Ishikawa (cell line): ENCODE results near the gene RASSF7.

Experiments
- EP300 ChIP-seq: IDR thresholded peaks from 2 replicates; pipeline ENCODE4 v1.6.1; 2012; ENCODE audit warnings: borderline replicate concordance
- RAD21 ChIP-seq: IDR thresholded peaks from 2 replicates; pipeline ENCODE4 v1.6.1; 2012; ENCODE audit warnings: low read depth
- REST ChIP-seq: IDR thresholded peaks from 2 replicates; pipeline ENCODE4 v1.6.1; 2012; ENCODE audit warnings: low read depth, mild to moderate bottlenecking
- YY1 ChIP-seq: IDR thresholded peaks from 2 replicates; pipeline ENCODE4 v1.6.1; 2012; ENCODE audit warnings: low read depth

DNA sequence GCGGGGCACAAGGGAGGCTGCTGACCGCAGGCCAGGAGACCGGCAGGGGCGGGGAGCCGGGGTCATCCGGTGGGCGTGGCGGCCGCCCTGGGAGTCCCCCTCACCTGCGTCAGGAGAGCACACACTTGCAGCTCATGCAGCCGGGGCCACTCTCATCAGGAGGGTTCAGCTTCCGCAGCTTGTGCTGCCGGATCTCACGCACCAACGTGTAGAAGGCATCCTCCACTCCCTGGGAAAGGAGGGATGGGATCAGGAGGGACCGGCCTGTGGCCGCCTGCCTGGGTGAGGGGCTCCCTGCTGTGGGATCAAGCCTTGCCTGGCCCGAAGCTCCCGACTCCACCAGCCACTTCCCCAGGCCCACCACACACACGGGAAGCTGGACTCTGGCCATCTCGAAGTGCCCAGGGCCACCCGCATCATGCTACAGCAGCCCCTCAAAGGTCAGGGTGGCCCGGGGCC, 28.2 kb upstream of the RASSF7 start:
- TF ChIP-seq YY1 (no peak), EP300 (no peak), REST (no peak), RAD21 (no peak)
